Keratinocyte (primary cell): ENCODE data around the gene DCHS2.

Source experiments
- EZH2 ChIP-seq: IDR thresholded peaks from one replicate; pipeline ENCODE4 v1.6.1; 2012; ENCODE audit warnings: inconsistent platforms, mild to moderate bottlenecking, low read length, moderate library complexity
- TF ChIP-seq, protein P1 (sequence below), 3 experiments: IDR thresholded peaks in 1 of 3; conservative IDR thresholded peaks in 1 of 3; optimal IDR thresholded peaks in 1 of 3; 2 replicates in 2 of 3; 3 replicates in 1 of 3; pipeline versions ENCODE3 to v1.5.1; 2011; ENCODE audit warnings: low read length in 3 of 3, mild to moderate bottlenecking in 3 of 3, moderate library complexity in 2 of 3, control low read depth in 1 of 3, inconsistent platforms in 1 of 3; ENCODE audit not compliant: insufficient read depth in 2 of 3; ENCODE audit errors: extremely low read depth in 1 of 3

DNA sequence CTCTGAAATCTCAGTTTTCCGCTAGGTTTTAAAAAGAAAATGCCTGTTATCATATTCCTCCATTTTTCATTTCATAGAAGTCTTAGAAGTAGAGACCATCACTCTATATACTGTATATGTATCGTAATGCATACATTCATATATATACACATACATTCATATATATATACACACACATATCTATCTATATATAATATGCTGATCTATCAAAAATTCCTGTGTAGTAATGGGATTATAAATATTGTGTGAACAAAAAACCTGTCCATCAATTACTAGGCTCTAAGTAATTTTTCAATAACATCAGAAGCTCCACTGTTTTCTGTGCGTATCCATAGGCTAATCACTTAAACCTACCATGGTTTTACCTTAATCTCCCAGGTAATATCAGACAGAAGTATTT lies 150.2 kb downstream of the DCHS2 start:
- TF ChIP-seq, protein P1, sequence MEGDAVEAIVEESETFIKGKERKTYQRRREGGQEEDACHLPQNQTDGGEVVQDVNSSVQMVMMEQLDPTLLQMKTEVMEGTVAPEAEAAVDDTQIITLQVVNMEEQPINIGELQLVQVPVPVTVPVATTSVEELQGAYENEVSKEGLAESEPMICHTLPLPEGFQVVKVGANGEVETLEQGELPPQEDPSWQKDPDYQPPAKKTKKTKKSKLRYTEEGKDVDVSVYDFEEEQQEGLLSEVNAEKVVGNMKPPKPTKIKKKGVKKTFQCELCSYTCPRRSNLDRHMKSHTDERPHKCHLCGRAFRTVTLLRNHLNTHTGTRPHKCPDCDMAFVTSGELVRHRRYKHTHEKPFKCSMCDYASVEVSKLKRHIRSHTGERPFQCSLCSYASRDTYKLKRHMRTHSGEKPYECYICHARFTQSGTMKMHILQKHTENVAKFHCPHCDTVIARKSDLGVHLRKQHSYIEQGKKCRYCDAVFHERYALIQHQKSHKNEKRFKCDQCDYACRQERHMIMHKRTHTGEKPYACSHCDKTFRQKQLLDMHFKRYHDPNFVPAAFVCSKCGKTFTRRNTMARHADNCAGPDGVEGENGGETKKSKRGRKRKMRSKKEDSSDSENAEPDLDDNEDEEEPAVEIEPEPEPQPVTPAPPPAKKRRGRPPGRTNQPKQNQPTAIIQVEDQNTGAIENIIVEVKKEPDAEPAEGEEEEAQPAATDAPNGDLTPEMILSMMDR (optimal IDR thresholded peaks at IDR 0.05 in 1 of 3, IDR thresholded peaks at IDR 0.05 in 1 of 3, conservative IDR thresholded peaks at IDR 0.05 in 1 of 3; ENCODE audit: extremely low read depth in 1 of 3, insufficient read depth in 2 of 3, low read length in 3 of 3), result no peak
- TF ChIP-seq EZH2, result no peak
